HEK293T (cell line): ENCODE results near the gene LPCAT4.
"Not testable (repeated sequence)": the region's sequence is repeated elsewhere in the genome, so short reads cannot be mapped to it uniquely, and the experiment has no call there.

Experiments
- CTCF ChIA-PET: fragments of 350-600 bp; formaldehyde crosslinking; extraction: SDS; loops from one replicate; lab custom pipeline; 2021; ENCODE audit warnings: antibody characterized with exemption, inconsistent platforms; lab: Yijun Ruan, JAX
- POLR2A ChIA-PET: fragments of 350-600 bp; formaldehyde crosslinking; extraction: SDS; loops from one replicate; lab custom pipeline; 2020; ENCODE audit warnings: antibody characterized with exemption, inconsistent platforms; lab: Yijun Ruan, JAX
- DNase-seq: peaks from one replicate; pipeline ENCODE4 v3.0.0; 2012; ENCODE audit warnings: mixed read lengths; ENCODE audit errors: extremely low spot score
- ARNT ChIP-seq: fragments of 450-650 bp; IDR thresholded peaks from 2 replicates; pipeline ENCODE4 v1.6.1; 2017; ENCODE audit warnings: mild to moderate bottlenecking
- BHLHE40 ChIP-seq: fragments of 450-650 bp; IDR thresholded peaks from 2 replicates; pipeline ENCODE4 v1.6.1; 2016; ENCODE audit warnings: mild to moderate bottlenecking, moderate library complexity, borderline replicate concordance
- CTBP1 ChIP-seq: fragments of 450-650 bp; IDR thresholded peaks from 2 replicates; pipeline ENCODE4 v1.6.1; 2016; ENCODE audit warnings: borderline replicate concordance
- ELF4 ChIP-seq: fragments of 450-650 bp; IDR thresholded peaks from 2 replicates; pipeline ENCODE4 v1.6.1; 2017; ENCODE audit warnings: antibody characterized with exemption
- FOXA1 ChIP-seq: fragments of 450-650 bp; IDR thresholded peaks from 2 replicates; pipeline ENCODE4 v1.6.1; 2016; ENCODE audit warnings: mild to moderate bottlenecking
- FOXK2 ChIP-seq: fragments of 450-650 bp; IDR thresholded peaks from 2 replicates; pipeline ENCODE4 v1.6.1; 2016; ENCODE audit warnings: mild to moderate bottlenecking
- FOXM1 ChIP-seq: fragments of 450-650 bp; IDR thresholded peaks from 2 replicates; pipeline ENCODE4 v1.6.1; 2017; ENCODE audit warnings: mild to moderate bottlenecking, borderline replicate concordance
- HDGF ChIP-seq: fragments of 450-650 bp; IDR thresholded peaks from 2 replicates; pipeline ENCODE4 v1.6.1; 2017; ENCODE audit warnings: antibody characterized with exemption, borderline replicate concordance
- L3MBTL2 ChIP-seq: fragments of 450-650 bp; conservative IDR thresholded peaks from 2 replicates; pipeline ENCODE4 v1.6.1; 2016; ENCODE audit warnings: mild to moderate bottlenecking
- LEF1 ChIP-seq: fragments of 450-650 bp; IDR thresholded peaks from 2 replicates; pipeline ENCODE4 v1.6.1; 2017; ENCODE audit warnings: mild to moderate bottlenecking, borderline replicate concordance
- NFRKB ChIP-seq: fragments of 450-650 bp; IDR thresholded peaks from 2 replicates; pipeline ENCODE4 v1.6.1; 2016; ENCODE audit warnings: mild to moderate bottlenecking, moderate library complexity
- PKNOX1 ChIP-seq: fragments of 450-650 bp; IDR thresholded peaks from 2 replicates; pipeline ENCODE4 v1.6.1; 2016
- SP1 ChIP-seq: fragments of 450-650 bp; IDR thresholded peaks from 2 replicates; pipeline ENCODE4 v1.6.1; 2017
- SUZ12 ChIP-seq: fragments of 450-650 bp; IDR thresholded peaks from 2 replicates; pipeline ENCODE4 v1.6.1; 2016; ENCODE audit warnings: mild to moderate bottlenecking
- TARDBP ChIP-seq: fragments of 450-650 bp; IDR thresholded peaks from 2 replicates; pipeline ENCODE4 v1.6.1; 2016
- ZNF384 ChIP-seq: fragments of 450-650 bp; IDR thresholded peaks from 2 replicates; pipeline ENCODE4 v1.6.1; 2016

LPCAT4 gene

GRCh38 chr15:34342737-34343575 is 24.0 kb downstream of the LPCAT4 start, which contains the start of the genes NOP10 and NUTM1:
TSS of gene NOP10 (minus strand) at chr15:34343136. CDS start at chr15:34343073, 63 bp downstream.
TSS of gene NUTM1 (plus strand) at chr15:34343315. CDS start at chr15:34343697, 382 bp downstream.
- CTCF ChIA-PET = interaction anchor here (0.6 to 0.9 kb wide), 3 partner anchors 13 to 109 kb away, joined by 3 to 5 read pairs (median 3); no protein-coding TSS in a partner anchor
- POLR2A ChIA-PET = interaction anchor here (0.9 to 2.1 kb wide), 6 partner anchors 12 to 247 kb away, joined by 3 to 17 read pairs (median 3); partner anchors contain the start of gene LPCAT4
- peak; percentile 71 for DNase-seq
- TF ChIP-seq ELF4 (peak; percentile 78), FOXA1 (no peak), FOXK2 (0 out of 2 replicates have a peak, but pooled peaks have one; percentile 31), SP1 (no peak), L3MBTL2 (peak; percentile 94)

GRCh38 chr15:34342213-34342736 is 24.7 kb downstream of the LPCAT4 start:
- ChIA-PET POLR2A (interaction anchor here (1.0 to 2.1 kb wide), 5 partner anchors 13 to 25 kb away, joined by 3 to 17 read pairs (median 3); partner anchors contain the start of gene LPCAT4), CTCF (interaction anchor here (0.9 kb wide), 1 partner anchor 13 kb away, joined by 3 read pairs; no protein-coding TSS in a partner anchor)
- peak; percentile 56; the same call in 1 of the 2 replicates for TF ChIP-seq ZNF384
- not testable (repeated sequence) for DNase-seq

GRCh38 chr15:34341381-34342212 is 25.4 kb downstream of the LPCAT4 start:
- ChIA-PET CTCF (no interaction called here), POLR2A (interaction anchor here (2.0 to 2.1 kb wide), 2 partner anchors 23 to 26 kb away, joined by 6 to 17 read pairs; partner anchors contain the start of gene LPCAT4)
- no peak for TF ChIP-seq FOXM1
- TF ChIP-seq BHLHE40 = no peak
- no peak for TF ChIP-seq CTBP1
- no peak for DNase-seq

- DNase-seq = no peak
- ChIA-PET POLR2A (interaction anchor here (1.5 kb wide), 1 partner anchor 28 kb away, joined by 4 read pairs; the partner anchor contains the start of gene LPCAT4), CTCF (interaction anchor here (1.2 kb wide), 1 partner anchor 27 kb away, joined by 3 read pairs; the partner anchor contains the start of gene LPCAT4)
- TF ChIP-seq SUZ12 (no peak), SP1 (no peak), FOXK2 (no peak), BHLHE40 (no peak), HDGF (no peak), FOXM1 (no peak), CTBP1 (no peak)
Observed at GRCh38 chr15:34339946-34340345, 27.1 kb downstream of the LPCAT4 start.

GRCh38 chr15:34338347-34338746 is 28.6 kb downstream of the LPCAT4 start:
- TF ChIP-seq NFRKB = no peak
- TF ChIP-seq L3MBTL2 = no peak
- TF ChIP-seq HDGF = no peak
- TF ChIP-seq FOXK2 = no peak
- no peak for TF ChIP-seq ZNF384
- TF ChIP-seq LEF1 = no peak
- no peak for TF ChIP-seq PKNOX1
- TF ChIP-seq FOXM1 = no peak
- TF ChIP-seq CTBP1 = no peak
- TF ChIP-seq BHLHE40 = no peak
- TF ChIP-seq ELF4 = no peak
- DNase-seq = no peak
- CTCF ChIA-PET = no interaction called here
- POLR2A ChIA-PET = interaction anchor here (0.7 to 2.2 kb wide), 7 partner anchors 10 to 250 kb away, joined by 3 to 13 read pairs (median 4); no protein-coding TSS in a partner anchor

GRCh38 chr15:34337557-34338306 is 29.3 kb downstream of the LPCAT4 start, which contains the start of gene SLC12A6:
TSS of gene SLC12A6 (minus strand) at chr15:34337781. CDS start at chr15:34336680, 1,101 bp downstream.
- peak; percentile 85 for DNase-seq
- ChIA-PET CTCF (no interaction called here), POLR2A (interaction anchor here (0.7 to 2.2 kb wide), 10 partner anchors 9 to 249 kb away, joined by 3 to 13 read pairs (median 4); partner anchors contain the start of gene LPCAT4)
- TF ChIP-seq PKNOX1 (no peak), LEF1 (no peak), ARNT (no peak), SUZ12 (no peak), L3MBTL2 (no peak), CTBP1 (no peak), ZNF384 (no peak), NFRKB (no peak), SP1 (no peak), HDGF (no peak), FOXK2 (no peak), FOXM1 (no peak), ELF4 (no peak), TARDBP (no peak), BHLHE40 (no peak), FOXA1 (no peak)
